HS-5 (cell line): ENCODE data around the gene DGCR2.
"Not testable (repeated sequence)": the region's sequence is repeated elsewhere in the genome, so short reads cannot be mapped to it uniquely, and the experiment has no call there.

Experiments
- DNase-seq: peaks from one replicate; pipeline ENCODE4 v3.0.0-alpha.2; 2012; ENCODE audit warnings: low read depth

DGCR2 gene

DNA sequence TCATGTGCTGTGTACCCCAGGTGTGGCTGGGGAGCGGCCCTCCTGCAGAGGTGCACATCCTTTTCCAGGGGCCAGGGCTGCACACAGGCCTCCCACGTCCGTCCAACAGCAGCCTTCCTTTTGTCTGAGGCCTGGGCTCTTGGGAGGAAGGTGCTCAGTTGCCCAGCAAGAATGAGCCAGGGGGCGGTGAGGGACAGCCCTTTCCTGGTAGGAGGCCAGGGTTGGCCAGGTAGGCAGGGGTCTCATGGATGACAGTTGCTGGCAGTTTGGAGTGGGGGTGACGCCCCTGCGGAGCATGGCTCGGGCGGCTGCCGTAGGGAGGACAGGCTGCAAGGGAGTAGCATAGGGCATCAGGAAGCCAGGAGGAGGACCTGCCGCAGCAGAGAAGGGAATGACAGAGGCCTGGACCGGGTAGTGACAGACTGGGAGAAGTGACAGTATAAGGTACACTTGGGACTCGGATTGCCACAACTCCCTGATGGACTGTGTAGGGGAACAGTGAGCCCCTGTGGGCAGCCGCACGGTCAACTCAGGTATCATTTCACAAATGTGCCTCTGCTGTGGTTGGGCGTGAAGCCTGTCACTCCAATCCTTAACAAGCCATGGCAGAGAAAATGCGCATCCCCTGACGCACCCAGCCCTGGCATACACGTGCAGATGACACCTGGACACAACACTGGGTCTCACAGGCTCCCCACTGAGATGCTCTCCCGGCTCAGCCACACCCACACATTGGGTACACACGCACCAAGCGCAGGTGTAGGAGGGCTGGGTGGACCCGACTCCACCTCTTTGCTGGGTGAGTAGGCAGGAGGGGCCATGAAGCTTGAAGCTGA, 79.7 kb downstream of the DGCR2 start:
- no peak for DNase-seq

DNA sequence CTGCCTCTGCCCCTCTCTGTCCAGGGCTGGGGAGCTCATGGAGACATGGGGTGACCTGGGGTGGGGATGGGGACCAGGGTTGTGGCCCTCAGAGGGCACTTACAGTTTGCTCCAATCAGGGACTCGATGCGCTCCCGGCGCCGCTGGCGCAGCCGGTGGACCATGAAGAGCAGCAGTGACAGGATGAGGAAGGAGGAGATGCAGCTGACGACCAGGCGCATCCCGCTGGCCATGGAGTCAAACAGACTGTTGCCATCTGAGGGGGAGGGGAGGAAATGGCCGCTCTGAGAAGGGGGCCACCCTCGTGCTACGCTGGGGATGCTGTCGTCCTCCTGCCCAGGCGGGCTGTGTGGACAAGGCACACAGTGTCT, 80.5 kb downstream of the DGCR2 start:
- no peak for DNase-seq

DNA sequence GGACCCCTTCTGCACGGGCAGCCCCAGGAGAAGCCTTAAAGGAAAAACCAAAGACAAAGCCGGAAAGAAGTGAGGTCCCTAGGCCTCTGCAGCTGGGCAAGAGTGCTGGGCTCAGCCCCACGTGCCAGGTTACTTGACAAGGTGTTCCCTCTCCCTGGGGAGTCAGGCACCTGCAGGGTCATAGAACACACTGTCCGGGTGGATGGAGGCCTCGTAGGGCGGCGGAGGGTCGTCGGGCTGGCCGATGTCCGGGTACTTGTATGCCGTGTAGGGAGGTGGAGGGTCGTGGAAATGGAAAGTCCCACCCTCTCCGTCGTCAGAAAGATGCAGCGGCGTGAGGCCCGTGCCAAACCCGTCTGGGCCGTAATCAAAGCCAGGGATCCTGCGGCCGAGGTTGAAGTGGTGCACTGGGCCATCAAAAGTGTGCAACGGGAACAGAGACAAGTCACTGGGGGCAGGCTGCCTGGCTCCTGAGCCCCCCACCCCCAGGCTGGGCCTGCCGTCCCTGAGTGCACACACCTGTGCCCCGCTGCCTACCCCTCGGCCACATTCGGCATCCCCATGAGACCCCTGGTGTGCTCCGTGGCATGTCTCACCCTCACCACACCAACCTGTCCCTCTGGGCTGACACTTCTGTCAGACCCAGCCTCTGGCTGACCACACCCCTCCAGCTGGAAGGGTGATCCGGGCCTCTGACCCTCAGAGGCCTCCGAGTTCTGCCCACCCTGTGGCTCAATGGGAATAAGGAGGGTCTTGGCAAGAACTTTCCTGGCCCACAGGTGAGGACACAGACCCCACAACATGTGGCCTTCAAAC, 81.1 kb downstream of the DGCR2 start:
- no peak for DNase-seq

DNA sequence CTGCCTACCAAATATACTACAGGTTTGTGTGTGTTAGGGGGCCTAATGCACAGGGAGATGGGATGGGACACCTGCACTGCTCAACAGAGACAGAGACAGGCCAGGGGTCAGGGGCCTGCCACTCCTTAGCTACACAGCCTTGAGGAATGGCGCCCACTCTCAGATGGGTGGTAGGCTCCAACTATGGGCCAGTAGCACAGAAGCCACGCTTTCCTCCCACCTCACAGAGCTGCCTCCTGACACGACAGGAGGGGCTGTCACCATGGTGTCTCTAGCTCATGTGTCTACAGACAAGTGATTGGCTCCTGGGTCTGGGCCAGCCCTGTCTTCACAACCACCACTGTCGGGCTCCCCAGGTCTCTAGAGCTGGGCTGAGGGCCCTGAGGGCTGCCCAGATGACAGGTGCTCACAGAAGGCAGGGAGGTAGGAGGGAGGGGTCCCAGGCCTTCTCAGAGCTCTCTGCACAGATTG, 81.8 kb downstream of the DGCR2 start:
- DNase-seq: no peak

DNA sequence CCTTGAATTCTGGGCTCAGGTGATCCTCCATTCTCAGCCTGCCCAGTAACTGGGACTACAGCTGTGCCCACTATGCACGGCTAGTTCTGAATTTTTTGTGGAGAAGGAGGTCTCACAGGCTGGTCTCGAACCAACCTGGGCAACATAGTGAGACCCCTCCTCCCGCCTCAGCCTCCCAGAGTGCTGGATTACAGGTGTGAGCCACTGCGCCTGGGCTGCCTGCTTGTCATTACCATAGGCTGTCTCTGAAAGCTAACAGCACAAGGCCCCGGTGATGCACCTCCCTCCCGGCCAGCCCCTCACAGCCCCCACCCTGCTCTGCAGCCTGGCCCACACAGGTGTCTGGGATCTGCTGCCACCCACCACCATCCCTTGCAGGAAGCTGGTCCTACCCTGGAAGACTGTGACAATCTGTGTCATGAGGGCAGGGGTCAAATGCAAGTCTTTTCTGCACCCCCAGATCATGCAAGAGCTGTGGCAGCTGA, 82.4 kb downstream of the DGCR2 start:
- no peak for DNase-seq

DNA sequence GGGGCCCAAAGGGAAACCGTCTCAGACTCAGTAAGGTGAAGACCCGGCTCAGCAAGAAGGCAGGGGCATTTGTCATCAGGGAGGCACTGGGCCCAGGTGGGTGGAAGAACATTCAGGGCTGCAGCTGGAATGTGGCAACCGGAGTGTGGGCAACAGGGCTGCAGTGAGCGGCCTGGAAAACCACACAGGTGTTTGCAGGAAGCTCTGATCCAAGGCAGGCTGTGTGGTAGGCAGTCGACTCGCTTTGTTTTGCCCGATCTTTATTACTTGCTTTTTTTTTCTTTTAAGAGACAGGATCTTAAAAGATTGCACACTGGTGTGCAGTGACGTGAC, 82.8 kb downstream of the DGCR2 start:
- no peak for DNase-seq

DNA sequence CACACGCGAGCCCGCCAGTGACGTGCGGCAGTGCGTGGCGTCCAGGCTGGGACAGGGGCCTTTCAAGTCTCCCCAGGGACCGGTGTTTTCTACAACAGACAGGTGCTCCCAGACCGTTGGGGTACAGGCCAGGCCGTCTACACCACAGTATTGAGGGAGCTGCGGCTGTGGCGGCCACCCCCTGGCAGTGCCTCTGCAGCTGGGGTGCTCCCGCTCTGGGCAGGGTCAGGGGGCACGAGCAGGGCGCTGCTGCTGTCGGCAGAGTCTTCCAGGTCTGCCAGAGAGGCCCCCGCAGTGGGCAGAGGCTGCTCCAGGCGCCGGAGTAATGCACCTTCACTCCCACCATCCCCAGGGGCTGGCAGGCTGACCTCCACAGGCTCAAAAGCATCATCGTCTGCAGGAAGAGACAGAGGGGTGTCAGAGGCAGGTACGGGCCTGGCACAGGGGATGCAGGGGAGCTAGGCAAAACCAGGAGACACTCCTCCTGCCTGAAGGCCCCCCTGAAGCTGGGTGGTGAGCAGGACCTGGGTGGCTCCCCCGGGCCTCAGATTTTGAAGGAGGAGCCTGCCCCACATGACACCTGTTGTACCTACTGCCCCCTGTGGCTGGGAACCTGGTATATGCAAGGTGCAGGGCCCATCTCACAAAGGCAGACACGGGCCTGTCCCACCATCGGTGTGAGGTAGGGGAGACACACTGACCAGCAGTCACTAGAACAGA, 83.3 kb downstream of the DGCR2 start:
- no peak for DNase-seq

DNA sequence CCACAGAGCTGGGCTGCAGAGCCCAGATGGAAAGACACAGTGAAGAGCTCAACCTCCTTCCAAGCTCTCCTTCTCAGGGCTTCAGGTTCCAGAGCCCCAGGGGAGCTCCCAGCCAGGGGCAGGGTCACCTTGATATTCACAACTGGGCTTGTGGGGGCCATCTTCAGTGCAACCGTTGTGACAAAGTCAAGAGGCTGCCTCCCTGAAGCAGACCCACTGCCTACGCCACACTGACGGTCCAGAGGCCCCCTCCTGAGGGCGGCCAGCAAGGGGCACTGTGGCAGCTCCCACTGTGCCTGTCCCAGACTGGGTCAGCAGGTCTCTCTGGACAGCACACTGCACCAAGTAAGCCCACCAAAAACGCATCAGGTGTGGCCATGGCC, 84.1 kb downstream of the DGCR2 start:
- no peak for DNase-seq

DNA sequence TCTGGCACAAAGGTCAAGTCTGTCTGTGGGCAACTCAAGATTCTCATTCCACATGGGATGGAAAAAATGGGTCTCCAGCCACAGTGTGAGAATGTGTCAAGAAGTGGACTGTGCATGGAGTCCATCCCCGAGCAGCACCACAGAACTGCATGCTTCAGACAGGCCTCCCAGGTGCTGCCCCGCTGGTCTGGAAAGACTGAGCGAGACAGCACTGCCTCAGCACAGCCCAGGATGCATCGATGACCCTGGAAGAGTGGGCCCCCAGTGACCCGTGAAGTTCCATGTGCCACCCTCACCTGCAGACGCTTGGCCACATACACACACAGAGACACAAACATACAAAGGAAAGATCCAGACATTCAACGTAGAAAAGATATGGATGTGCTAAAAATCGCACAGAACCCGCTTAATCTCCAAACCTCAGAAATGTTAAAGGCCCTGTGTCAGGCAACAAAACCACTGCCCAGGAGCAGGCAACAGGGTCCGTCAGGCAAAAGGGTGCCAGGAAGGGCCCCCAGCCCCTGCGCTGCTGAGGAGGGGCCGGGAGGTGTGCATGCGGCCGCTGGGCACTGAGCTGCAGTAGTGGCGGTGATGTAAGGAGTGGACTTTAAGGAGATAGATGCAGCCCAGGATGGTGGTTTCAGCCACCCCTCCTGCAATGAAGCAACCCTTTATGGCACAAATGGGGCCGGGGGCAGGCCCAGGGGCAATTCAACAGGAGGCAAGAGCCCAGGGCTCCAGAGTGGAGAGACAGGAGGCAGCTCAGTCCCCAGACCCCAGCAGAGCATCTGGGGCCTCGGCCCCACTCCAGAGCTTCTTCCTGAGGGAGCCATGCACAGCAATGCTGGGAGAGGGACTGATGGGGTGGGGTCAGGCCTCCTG, 84.7 kb downstream of the DGCR2 start:
- no peak for DNase-seq

DNA sequence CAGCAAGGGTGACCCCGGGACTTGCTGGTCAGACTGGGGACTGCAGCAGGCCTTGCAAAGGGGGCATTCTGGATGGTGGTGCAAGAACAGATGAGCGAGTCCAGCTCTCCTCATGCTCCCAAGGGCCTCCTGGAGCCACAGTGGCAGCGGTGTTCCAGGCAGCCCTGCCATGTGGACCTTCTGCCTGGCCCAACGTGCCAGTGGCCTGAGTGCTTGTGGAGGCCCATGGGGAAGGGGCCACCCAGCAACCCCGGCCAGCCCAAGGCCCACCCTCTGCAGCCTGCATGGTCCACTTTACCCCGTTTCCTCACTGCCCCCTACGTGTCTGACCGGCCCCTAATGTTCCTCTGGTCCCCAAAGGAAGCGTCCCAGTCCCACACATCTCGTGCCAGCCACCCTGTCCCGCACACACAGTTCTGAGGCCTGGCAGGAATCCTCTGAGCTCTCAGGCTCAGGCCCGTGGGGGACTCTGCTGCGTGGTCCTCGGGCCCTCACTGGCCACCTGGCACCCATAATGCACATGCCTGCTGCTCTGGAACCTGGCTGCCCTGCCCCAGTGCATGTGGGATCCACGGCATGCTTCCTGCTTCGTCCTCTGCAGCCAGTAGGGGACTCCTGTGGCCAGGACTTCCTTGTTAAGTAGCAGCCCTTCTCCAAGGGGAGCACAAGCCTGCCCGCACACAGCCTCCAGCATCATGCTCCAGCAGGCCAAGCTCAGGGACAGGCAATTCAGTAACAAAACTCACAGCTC, 85.5 kb downstream of the DGCR2 start:
- no peak for DNase-seq

DNA sequence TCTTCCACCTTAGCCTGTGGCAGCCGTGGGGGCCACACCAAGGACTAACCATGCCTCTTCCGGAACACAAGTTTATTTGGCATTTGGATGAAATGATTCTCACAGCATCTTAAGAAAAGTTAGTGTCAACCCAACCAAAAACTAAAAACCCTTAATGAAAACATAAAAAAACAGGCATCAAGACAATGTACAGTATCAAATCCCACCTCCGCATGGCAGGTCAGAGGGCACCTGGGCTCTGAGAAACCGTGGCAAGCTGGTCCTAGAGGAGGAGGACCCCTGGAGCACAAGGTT, 86.0 kb downstream of the DGCR2 start:
- no peak for DNase-seq

DNA sequence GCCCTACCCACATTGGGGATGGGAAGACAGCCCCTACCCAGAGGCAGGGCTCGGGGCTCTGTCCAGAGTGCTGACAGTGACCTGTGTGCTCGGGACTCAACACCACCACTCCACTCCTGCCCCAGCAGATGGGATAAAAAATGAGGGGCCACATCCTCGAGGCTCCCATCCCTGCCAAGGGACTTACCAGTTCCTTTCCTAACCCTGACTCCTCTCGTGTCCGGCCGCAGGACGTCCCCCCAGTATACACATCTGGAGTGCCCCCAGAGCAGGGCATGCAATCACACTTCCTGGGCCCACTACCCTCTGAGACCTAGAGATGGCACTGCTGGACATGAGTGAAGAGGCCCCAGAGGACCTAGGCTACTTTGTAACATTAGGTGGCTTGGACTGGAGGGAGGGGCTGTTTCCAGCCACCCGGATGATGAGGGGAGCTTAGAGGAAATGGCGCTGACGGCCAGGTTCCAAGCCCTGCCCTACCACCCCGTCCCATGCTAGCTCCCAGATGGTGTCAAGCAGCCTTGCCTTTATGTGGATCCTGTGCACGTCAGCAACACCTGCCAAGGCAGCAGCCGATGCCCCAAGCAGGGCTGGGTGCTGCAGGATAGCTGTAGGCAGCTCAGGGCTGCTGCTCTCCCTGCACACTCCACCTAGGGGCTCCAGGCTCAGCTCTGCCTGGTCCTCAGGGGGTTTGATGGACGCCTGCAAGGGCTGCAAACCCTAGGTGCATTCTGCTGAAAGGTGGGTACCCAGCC, 86.6 kb downstream of the DGCR2 start:
- no peak for DNase-seq

DNA sequence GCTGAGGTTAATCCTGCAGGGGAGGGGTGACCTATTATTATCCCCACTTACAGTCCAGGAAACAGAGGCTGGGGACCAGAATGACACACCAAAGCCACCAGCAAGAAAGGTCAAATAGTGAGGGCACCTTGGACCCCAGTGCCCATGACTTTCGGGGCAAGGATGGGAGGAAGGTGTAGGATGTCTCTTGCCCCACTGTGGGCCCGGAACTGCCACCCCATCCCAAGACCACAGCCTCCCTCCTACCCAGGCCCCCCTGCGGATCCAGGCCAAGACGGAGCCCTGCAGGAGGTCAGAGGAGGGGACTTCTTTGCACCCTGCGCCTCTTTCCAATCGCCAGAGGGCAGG, 87.1 kb downstream of the DGCR2 start:
- DNase-seq: not testable (repeated sequence)

DNA sequence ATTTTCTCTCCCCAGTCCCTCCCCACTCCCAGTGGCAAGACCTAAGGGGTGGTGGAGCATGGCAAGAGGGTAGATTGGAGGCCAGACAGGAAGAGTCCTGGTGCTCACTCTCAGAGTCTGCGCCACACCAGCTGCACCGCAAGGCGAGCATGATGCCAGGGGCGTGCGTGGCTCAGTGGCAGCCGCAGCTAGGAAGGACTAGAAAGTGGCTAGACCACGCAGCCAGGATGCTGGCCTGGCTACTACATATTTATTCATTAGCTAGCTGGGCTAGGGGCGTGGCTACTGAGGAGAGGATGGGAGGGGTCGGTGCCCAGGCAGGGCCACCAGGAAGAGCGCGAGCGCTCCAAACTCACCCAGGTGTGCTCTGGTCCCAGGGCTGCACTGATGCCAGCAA, 87.5 kb downstream of the DGCR2 start:
- DNase-seq: not testable (repeated sequence)

DNA sequence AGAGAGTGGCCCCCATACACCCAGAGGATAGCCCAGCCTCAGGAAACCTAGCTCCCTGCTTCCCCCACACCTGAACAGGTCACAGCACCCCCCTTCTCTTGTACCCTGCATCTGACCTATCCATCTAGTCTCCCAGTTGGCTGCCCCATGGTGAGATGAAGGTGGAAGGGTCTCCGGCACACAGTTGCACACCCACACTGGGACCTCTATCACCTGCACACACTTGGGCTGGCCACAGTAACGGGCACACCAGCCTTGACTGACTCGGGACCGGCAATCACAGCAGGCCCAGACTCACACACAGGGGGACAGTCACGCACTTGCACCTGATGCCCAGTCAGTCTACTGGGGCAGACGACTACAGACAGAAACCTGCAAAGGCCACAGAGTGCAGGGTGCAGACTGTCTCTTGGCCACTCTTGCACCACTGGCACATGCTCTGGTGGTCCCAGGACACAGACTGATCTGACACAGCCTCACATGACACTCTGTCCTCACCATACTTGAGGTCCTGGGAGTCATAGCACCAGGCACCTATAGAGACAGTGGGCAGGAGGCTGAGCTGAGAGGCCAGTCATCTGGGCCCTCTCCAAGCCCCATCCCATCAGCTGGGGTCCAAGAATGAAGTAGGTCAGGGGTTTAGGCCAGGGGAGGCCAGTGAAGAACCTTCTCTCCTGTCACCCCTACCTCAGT, 88.0 kb downstream of the DGCR2 start:
- DNase-seq: not testable (repeated sequence)

DNA sequence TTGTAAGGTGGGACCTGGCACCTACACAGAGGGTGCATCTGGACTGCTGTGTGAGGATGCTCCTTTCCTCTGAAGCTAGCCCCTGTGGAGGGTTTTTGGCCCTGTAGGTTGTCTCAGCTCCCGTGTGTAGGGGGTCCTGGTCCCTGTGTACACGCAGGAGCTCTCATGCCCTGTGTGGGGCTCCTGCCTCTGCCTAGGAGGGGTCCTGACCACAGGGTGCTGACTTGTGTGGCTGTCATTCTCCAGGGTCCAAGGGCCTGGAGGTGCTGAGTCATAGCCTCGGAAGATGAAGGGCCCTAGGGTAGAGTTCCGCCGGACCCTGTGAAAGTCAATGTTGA, 88.7 kb downstream of the DGCR2 start:
- DNase-seq: not testable (repeated sequence)

DNA sequence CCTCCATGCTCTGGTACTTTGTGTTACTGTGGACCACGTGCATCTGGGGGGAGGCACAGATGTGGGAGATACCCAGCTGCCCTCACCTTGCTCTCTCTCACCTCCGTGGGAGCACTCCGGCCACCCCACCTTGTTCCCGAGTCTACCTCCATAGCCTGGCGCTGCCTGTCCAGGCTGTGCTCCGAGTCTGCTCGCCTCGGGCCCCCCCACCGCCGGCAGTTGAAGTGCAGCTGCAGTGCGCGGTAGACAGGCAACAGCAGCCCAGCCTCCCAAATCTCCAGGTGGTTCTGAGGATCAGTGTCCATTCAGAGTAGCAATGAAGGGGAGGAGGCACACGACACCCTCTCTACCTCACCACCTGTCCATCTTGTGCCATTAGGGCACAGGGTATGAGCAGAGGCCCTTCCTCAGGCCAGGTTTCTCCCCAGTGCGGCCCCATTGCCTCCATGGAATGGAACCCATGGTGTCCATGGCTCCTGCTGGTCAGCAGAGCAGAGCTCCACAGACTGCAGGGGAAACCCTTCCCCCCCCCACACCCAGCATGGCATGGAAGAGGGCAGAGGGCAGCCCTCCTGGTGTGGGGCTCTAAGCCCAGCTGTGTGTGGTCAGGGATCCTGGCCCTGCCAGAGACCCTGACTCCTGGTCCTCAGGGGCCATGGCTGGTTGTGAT, 89.2 kb downstream of the DGCR2 start:
- not testable (repeated sequence) for DNase-seq

DNA sequence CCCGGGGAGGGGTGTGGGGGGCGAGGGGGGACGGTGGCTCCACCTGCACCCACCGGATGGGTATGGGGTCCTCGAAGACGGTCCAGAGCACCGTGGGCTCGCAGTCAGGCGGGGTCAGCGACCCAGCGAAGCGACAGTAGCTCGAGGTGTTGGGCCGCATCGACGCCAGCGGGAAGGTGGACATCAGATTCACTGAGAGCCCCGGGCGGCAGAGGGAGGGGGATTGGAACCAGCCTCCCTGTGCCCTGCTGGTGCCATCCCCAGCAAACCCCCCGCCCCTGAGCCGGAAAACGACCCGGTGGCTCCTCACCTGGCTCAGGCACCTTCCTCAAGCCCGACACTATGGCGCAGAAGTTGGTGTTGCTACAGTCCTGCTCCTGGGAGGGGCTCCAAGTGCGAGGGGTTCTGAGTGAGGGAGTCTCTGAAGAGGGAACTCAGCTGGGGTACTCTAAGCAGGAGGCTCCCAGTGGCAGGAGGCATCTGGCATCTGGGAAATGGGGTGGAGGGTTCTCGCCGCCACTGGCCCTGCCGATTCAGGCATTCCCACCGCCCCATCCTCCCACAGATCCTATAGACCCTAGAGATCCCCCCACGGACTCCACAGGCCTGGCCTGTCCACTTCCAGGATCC, 89.9 kb downstream of the DGCR2 start:
- DNase-seq: not testable (repeated sequence)

DNA sequence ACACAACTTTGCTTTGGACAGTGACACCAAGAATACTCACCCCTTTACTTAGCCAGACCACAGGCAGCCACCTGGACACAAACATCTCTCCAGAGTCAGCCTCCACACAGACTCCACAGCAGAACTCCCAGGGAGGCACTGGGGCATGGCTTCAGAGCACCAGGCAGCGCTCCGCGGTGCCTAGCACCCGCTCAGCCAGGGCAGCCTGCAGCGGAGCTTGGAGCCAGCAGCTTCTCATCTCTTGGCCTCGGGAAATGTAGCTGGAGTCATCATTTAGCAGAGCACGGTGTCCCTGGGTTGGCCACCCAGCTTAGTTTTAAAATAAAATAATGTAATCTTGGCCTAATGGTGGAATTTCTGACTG, 91.3 kb downstream of the DGCR2 start:
- not testable (repeated sequence) for DNase-seq
